Mesothelial cell of epicardium (in vitro differentiated cells): Measurements from ENCODE around the gene NLGN1. TPM values are rescaled to one million over a fixed set of nuclear protein-coding genes. Genes with fewer than 3 reads are reported as not detected.
"Not testable (repeated sequence)": the region's sequence is repeated elsewhere in the genome, so short reads cannot be mapped to it uniquely, and the experiment has no call there.

Source experiments
- DNase-seq, 2 experiments: peaks; one replicate each; pipeline ENCODE4 v3.0.0; 2021; ENCODE audit warnings: low spot score in 2 of 2; ENCODE audit not compliant: unreplicated experiment in 2 of 2
- H3K27ac Mint-ChIP-seq: 2 replicates; pipeline ENCODE4 v1.8.0; 2021; ENCODE audit warnings: mixed read lengths
- H3K27me3 Mint-ChIP-seq: 2 replicates; pipeline ENCODE4 v1.8.0; 2021; ENCODE audit warnings: low read depth, mixed read lengths
- H3K36me3 Mint-ChIP-seq: 2 replicates; pipeline ENCODE4 v1.8.0; 2021; ENCODE audit warnings: mixed read lengths
- H3K4me1 Mint-ChIP-seq: 2 replicates; pipeline ENCODE4 v1.8.0; 2021; ENCODE audit warnings: mixed read lengths
- H3K4me3 Mint-ChIP-seq: 2 replicates; pipeline ENCODE4 v1.8.0; 2021; ENCODE audit warnings: mild to moderate bottlenecking, moderate library complexity, mixed read lengths
- H3K9me3 Mint-ChIP-seq: 2 replicates; pipeline ENCODE4 v1.8.0; 2021; ENCODE audit warnings: mixed read lengths
- CTCF ChIP-seq: fragments of 200-600 bp; sonication (generic); IDR thresholded peaks from one replicate; pipeline ENCODE4 v1.5.0; 2021; ENCODE audit warnings: antibody characterized with exemption; ENCODE audit not compliant: unreplicated experiment
- total RNA-seq: library from RNA; stranded (reverse); gene quantifications from 3 replicates; pipeline ENCODE4 v1.2.1, GENCODE V29; 2021

NLGN1 gene
- total RNA-seq, 1 donor from 2014 or later, result 4.2 TPM

- DNase-seq, result no peak
- Mint-ChIP-seq H3K27me3 (no peaks in the 10 kb centered on the region), H3K9me3 (no peaks in the 10 kb centered on the region), H3K4me1 (peaks cover 7% of the 10 kb centered on the region), H3K36me3 (no peaks in the 10 kb centered on the region), H3K27ac (no peak overlapping the region), H3K4me3 (no peak overlapping the region)
- peak; percentile 38 for TF ChIP-seq CTCF
These were observed 140.9 kb downstream of the NLGN1 start for GRCh38 chr3:173538410-173538809.

- not testable (repeated sequence) for H3K36me3 Mint-ChIP-seq, DNase-seq, H3K4me1 Mint-ChIP-seq, H3K27me3 Mint-ChIP-seq, H3K9me3 Mint-ChIP-seq, H3K4me3 Mint-ChIP-seq, H3K27ac Mint-ChIP-seq
These were observed 148.0 kb downstream of the NLGN1 start for GRCh38 chr3:173545590-173545989.

GRCh38 chr3:173547070-173547469 is 149.5 kb downstream of the NLGN1 start:
- no peak for DNase-seq
- no peak overlapping the region for H3K4me3 Mint-ChIP-seq
- TF ChIP-seq CTCF, result no peak
- no peak overlapping the region for H3K27ac Mint-ChIP-seq
- peaks cover 7% of the 10 kb centered on the region for H3K4me1 Mint-ChIP-seq
- H3K9me3 Mint-ChIP-seq, result no peaks in the 10 kb centered on the region
- H3K36me3 Mint-ChIP-seq, result no peaks in the 10 kb centered on the region
- no peaks in the 10 kb centered on the region for H3K27me3 Mint-ChIP-seq

- no peaks in the 10 kb centered on the region for H3K9me3 Mint-ChIP-seq
- peaks cover 7% of the 10 kb centered on the region for H3K4me1 Mint-ChIP-seq
- no peak overlapping the region for H3K4me3 Mint-ChIP-seq
- TF ChIP-seq CTCF, result no peak
- H3K27ac Mint-ChIP-seq, result no peak overlapping the region
- H3K36me3 Mint-ChIP-seq, result no peaks in the 10 kb centered on the region
- no peak for DNase-seq
- no peaks in the 10 kb centered on the region for H3K27me3 Mint-ChIP-seq
These were observed 150.7 kb downstream of the NLGN1 start for GRCh38 chr3:173548261-173548660.

- no peaks in the 10 kb centered on the region for H3K36me3 Mint-ChIP-seq
- TF ChIP-seq CTCF, result no peak
- H3K4me1 Mint-ChIP-seq, result peaks cover 7% of the 10 kb centered on the region
- H3K4me3 Mint-ChIP-seq, result no peak overlapping the region
- no peak overlapping the region for H3K27ac Mint-ChIP-seq
- H3K27me3 Mint-ChIP-seq, result no peaks in the 10 kb centered on the region
- no peaks in the 10 kb centered on the region for H3K9me3 Mint-ChIP-seq
- DNase-seq, result no peak
These were observed 155.0 kb downstream of the NLGN1 start for GRCh38 chr3:173552526-173552925.

GRCh38 chr3:173553635-173554280 is 156.2 kb downstream of the NLGN1 start:
- Mint-ChIP-seq H3K9me3 (no peaks in the 10 kb centered on the region), H3K36me3 (no peaks in the 10 kb centered on the region), H3K27me3 (no peaks in the 10 kb centered on the region), H3K27ac (no peak overlapping the region), H3K4me3 (no peak overlapping the region), H3K4me1 (peaks cover 5% of the 10 kb centered on the region)
- DNase-seq, result no peak
- peak; percentile 70 for TF ChIP-seq CTCF
